ENCODE data around the gene CCNB1.

CCNB1 gene

GRCh38 chr5:69167493-69167855, 524 bp downstream of the CCNB1 start:
- no peak for TF ChIP-seq CTCF (IDR thresholded peaks at IDR 0.05)

- TF ChIP-seq CTCF (IDR thresholded peaks at IDR 0.05), result no peak
These were observed 979 bp downstream of the CCNB1 start for GRCh38 chr5:69167929-69168328.

- TF ChIP-seq CTCF (IDR thresholded peaks at IDR 0.05), result no peak
These were observed 3.5 kb downstream of the CCNB1 start for GRCh38 chr5:69170495-69170894.

- no peak for TF ChIP-seq CTCF (IDR thresholded peaks at IDR 0.05)
These were observed 4.0 kb downstream of the CCNB1 start for GRCh38 chr5:69170969-69171368.

GRCh38 chr5:69184621-69185020, 17.7 kb downstream of the CCNB1 start:
- no peak for TF ChIP-seq CTCF (IDR thresholded peaks at IDR 0.05)

- TF ChIP-seq CTCF (IDR thresholded peaks at IDR 0.05), result no peak
These were observed 20.4 kb downstream of the CCNB1 start for GRCh38 chr5:69187342-69187741.

GRCh38 chr5:69188811-69189161, 21.8 kb downstream of the CCNB1 start:
- no peak for TF ChIP-seq CTCF (IDR thresholded peaks at IDR 0.05)
